DOHH2 (cell line): ENCODE results near the gene ARHGAP22.

Source experiments
- H3F3A ChIP-seq: fragments of 200-600 bp; sonication (generic), shearing (Covaris generic); 2 replicates; pipeline ENCODE4 v1.6.0; 2016; ENCODE audit warnings: antibody characterized with exemption, mild to moderate bottlenecking; ENCODE audit not compliant: control insufficient read depth, insufficient read depth
- H3K27ac ChIP-seq: fragments of 200-600 bp; sonication (generic); 2 replicates; pipeline ENCODE4 v1.5.1; 2014; ENCODE audit warnings: low read depth, mild to moderate bottlenecking, low read length, moderate library complexity
- H3K27me3 ChIP-seq: fragments of 200-600 bp; sonication (generic); 2 replicates; pipeline ENCODE4 v1.6.1; 2014; ENCODE audit warnings: mild to moderate bottlenecking, low read length, mixed read lengths; ENCODE audit not compliant: control insufficient read depth
- H3K36me3 ChIP-seq: fragments of 200-600 bp; sonication (generic); 2 replicates; pipeline ENCODE4 v1.6.1; 2014; ENCODE audit warnings: mild to moderate bottlenecking, low read length, moderate library complexity, mixed read lengths; ENCODE audit not compliant: control insufficient read depth
- H3K4me1 ChIP-seq: fragments of 200-600 bp; sonication (generic); 2 replicates; pipeline ENCODE4 v1.6.1; 2014; ENCODE audit warnings: mild to moderate bottlenecking, low read length, mixed read lengths; ENCODE audit not compliant: control insufficient read depth
- H3K4me2 ChIP-seq: fragments of 200-600 bp; sonication (generic); 2 replicates; pipeline ENCODE4 v1.6.0; 2014; ENCODE audit warnings: mild to moderate bottlenecking, low read length, moderate library complexity
- H3K4me3 ChIP-seq: fragments of 200-600 bp; sonication (generic); 2 replicates; pipeline ENCODE4 v1.5.1; 2014; ENCODE audit warnings: mild to moderate bottlenecking, low read length, mixed read lengths
- H3K79me2 ChIP-seq: fragments of 200-600 bp; sonication (generic); 2 replicates; pipeline ENCODE4 v1.6.1; 2014; ENCODE audit warnings: mild to moderate bottlenecking, low read length, mixed read lengths; ENCODE audit not compliant: control insufficient read depth
- H3K9me2 ChIP-seq: fragments of 200-600 bp; sonication (generic); replicated peaks from 2 replicates; pipeline ENCODE4 v1.6.1; 2014; ENCODE audit warnings: mild to moderate bottlenecking, low read length, mixed read lengths; ENCODE audit not compliant: control insufficient read depth
- H3K9me3 ChIP-seq: fragments of 200-600 bp; sonication (generic); 2 replicates; pipeline ENCODE4 v1.6.1; 2014; ENCODE audit warnings: antibody characterized with exemption, low read length, mixed read lengths; ENCODE audit not compliant: control insufficient read depth, insufficient read depth
- H4K20me1 ChIP-seq: fragments of 200-600 bp; sonication (generic); 2 replicates; pipeline ENCODE4 v1.6.0; 2014; ENCODE audit warnings: low read depth, mild to moderate bottlenecking, antibody characterized with exemption, low read length, moderate library complexity; ENCODE audit not compliant: control insufficient read depth, insufficient read depth
- EZH2phosphoT487 ChIP-seq: fragments of 200-600 bp; sonication (generic); IDR thresholded peaks from 2 replicates; pipeline ENCODE4 v1.6.1; 2017; ENCODE audit warnings: borderline replicate concordance, mild to moderate bottlenecking, antibody characterized with exemption, low read length, moderate library complexity, mixed read lengths
- TF ChIP-seq, protein P1 (sequence below): fragments of 200-600 bp; sonication (generic); IDR thresholded peaks from one replicate; pipeline ENCODE4 v1.5.1; 2014; ENCODE audit warnings: antibody characterized with exemption, mild to moderate bottlenecking, low read depth, low read length; ENCODE audit not compliant: poor library complexity, severe bottlenecking

ARHGAP22 gene, protein sequence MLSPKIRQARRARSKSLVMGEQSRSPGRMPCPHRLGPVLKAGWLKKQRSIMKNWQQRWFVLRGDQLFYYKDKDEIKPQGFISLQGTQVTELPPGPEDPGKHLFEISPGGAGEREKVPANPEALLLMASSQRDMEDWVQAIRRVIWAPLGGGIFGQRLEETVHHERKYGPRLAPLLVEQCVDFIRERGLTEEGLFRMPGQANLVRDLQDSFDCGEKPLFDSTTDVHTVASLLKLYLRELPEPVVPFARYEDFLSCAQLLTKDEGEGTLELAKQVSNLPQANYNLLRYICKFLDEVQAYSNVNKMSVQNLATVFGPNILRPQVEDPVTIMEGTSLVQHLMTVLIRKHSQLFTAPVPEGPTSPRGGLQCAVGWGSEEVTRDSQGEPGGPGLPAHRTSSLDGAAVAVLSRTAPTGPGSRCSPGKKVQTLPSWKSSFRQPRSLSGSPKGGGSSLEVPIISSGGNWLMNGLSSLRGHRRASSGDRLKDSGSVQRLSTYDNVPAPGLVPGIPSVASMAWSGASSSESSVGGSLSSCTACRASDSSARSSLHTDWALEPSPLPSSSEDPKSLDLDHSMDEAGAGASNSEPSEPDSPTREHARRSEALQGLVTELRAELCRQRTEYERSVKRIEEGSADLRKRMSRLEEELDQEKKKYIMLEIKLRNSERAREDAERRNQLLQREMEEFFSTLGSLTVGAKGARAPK

DNA sequence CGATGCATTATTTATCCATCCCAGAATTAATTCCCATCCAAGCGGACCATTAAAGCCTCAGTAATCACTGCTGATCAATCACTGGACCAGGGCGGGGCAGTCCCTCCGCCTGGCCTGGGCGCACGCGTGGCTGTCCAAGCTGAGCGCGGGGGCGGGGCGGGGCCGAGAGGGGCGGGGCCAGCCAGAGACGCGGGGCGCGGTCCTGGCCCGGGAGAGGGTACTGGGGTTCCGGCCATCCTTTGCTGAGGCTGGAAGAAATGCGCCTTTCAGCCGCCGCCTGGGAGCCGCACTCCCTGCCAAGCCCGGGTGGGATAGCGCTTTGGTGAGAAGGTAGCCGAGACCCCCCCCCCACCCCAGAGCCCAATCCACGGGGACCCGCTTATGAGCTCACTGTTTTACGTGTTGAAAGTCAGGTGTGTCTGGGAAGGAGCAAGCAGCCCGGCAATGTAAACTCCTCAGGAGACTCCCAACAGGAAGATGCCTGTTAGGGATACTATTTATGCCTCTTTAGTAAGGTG is at the start of gene ARHGAP22:
ARHGAP22 (minus strand) TSS at position 83 of the 518 bp plus-strand sequence. CDS start 277 bp downstream, outside the sequence.
- peak within 1 kb of the TSS; percentile 46 for H3K4me2 ChIP-seq
- H3K27ac ChIP-seq: no peak within 1 kb of the TSS

DNA sequence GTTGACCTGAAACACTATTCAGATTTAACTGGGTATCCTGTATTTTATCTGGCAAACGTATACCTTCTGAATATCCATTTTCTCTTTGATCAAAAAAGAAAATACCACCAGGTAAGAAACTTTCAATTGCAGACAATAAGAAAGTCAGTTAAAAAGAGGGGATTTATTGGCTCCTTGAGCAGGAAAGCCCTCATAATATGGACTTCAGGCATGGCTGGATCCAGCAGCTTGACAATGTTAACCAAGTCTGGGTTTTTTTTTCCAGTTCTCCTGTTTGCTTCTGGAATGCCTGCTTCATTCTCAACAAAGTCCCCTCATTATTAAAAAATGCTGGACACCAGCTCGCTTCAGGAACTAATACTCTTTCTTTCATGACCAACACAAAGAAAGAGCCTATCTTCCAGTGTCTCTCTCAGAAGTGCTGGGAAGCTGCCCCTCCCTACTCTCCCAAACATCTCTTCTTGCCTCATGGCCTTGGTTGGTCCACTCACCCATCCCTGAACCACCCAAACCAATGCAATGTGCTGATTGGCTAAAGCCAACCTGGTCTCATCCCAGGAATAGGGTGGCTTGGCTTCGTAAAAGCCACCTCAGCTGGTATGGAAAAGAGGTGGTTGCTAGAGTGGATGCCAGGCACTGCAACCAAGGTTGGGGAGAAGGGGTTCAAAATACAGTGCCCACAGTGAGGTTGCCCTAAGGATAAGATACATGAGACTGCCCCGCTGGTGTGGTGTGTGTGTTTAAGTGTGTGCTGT is 49.2 kb upstream of the ARHGAP22 start:
- Histone ChIP-seq H3K4me1 (peaks cover 16% of the 10 kb centered on the region), H3F3A (no peaks in the 10 kb centered on the region), H3K4me3 (no peak overlapping the region), H3K79me2 (no peaks in the 10 kb centered on the region), H3K9me3 (no peaks in the 10 kb centered on the region), H3K36me3 (no peaks in the 10 kb centered on the region), H3K9me2 (no peaks in the 10 kb centered on the region), H4K20me1 (no peaks in the 10 kb centered on the region), H3K4me2 (no peak overlapping the region), H3K27me3 (peaks cover 56% of the 10 kb centered on the region), H3K27ac (no peak overlapping the region)
- TF ChIP-seq EZH2phosphoT487: no peak
- TF ChIP-seq, protein P1, sequence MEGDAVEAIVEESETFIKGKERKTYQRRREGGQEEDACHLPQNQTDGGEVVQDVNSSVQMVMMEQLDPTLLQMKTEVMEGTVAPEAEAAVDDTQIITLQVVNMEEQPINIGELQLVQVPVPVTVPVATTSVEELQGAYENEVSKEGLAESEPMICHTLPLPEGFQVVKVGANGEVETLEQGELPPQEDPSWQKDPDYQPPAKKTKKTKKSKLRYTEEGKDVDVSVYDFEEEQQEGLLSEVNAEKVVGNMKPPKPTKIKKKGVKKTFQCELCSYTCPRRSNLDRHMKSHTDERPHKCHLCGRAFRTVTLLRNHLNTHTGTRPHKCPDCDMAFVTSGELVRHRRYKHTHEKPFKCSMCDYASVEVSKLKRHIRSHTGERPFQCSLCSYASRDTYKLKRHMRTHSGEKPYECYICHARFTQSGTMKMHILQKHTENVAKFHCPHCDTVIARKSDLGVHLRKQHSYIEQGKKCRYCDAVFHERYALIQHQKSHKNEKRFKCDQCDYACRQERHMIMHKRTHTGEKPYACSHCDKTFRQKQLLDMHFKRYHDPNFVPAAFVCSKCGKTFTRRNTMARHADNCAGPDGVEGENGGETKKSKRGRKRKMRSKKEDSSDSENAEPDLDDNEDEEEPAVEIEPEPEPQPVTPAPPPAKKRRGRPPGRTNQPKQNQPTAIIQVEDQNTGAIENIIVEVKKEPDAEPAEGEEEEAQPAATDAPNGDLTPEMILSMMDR: no peak

More for the DNA sequence above, at the start of gene ARHGAP22:
- Histone ChIP-seq H3K9me3 (no peaks in the 10 kb centered on the region), H3K4me3 (peak within 1 kb of the TSS; percentile 39), H3F3A (no peaks in the 10 kb centered on the region), H3K79me2 (no peaks in the 10 kb centered on the region), H3K9me2 (no peaks in the 10 kb centered on the region), H4K20me1 (no peaks in the 10 kb centered on the region), H3K4me1 (peaks cover 7% of the 10 kb centered on the region), H3K27me3 (peaks cover 63% of the 10 kb centered on the region), H3K36me3 (no peaks in the 10 kb centered on the region)
- no peak for TF ChIP-seq EZH2phosphoT487
- TF ChIP-seq, protein P1: no peak

DNA sequence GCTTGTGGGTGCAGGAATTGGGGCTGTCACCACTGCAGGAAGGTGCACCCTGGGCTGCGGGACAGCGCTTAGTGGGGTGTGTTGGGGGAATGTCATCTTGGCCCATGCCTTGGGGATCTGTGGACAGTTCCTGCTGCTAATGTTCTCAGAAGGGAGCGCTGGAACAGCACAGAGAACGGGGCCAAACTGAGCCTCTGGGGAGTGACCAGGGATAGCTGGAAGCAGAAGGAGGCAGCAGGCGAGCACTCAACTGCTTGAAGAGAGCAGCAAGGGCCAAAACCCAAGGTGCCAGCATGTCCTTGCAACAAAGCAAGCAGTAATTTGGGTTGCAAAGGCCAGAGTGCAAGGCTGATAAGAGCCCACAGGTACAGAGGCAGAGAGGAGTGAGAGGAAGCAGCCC is 48.5 kb upstream of the ARHGAP22 start:
- TF ChIP-seq, protein P1: no peak
- no peak for TF ChIP-seq EZH2phosphoT487
- H4K20me1 ChIP-seq: no peaks in the 10 kb centered on the region
- H3K9me2 ChIP-seq: no peaks in the 10 kb centered on the region
- H3K4me1 ChIP-seq: peaks cover 13% of the 10 kb centered on the region
- no peaks in the 10 kb centered on the region for H3K79me2 ChIP-seq
- H3K36me3 ChIP-seq: no peaks in the 10 kb centered on the region
- no peaks in the 10 kb centered on the region for H3F3A ChIP-seq
- no peak overlapping the region for H3K27ac ChIP-seq
- H3K4me2 ChIP-seq: no peak overlapping the region
- no peak overlapping the region for H3K4me3 ChIP-seq
- no peaks in the 10 kb centered on the region for H3K9me3 ChIP-seq
- H3K27me3 ChIP-seq: peaks cover 60% of the 10 kb centered on the region
